COR-L47 (cell line): ENCODE data around the gene PITHD1.
"Not testable (repeated sequence)": the region's sequence is repeated elsewhere in the genome, so short reads cannot be mapped to it uniquely, and the experiment has no call there.

Experiments
- DNase-seq: peaks from one replicate; lab custom pipeline; 2025; lab: John Stamatoyannopoulos, UW

The PITHD1 gene

GRCh38 chr1:23799255-23799569, 21.0 kb downstream of the PITHD1 start:
- no peak for DNase-seq

GRCh38 chr1:23799570-23800399, 21.6 kb downstream of the PITHD1 start:
- no peak for DNase-seq

- peak; percentile 91 for DNase-seq
These were observed 22.5 kb downstream of the PITHD1 start, which contains the start of gene GALE for GRCh38 chr1:23800400-23801337. GALE (minus strand) TSS chr1:23800754; CDS start chr1:23799007, 1,747 bp downstream.

GRCh38 chr1:23801338-23801748, 23.1 kb downstream of the PITHD1 start:
- peak; percentile 18 for DNase-seq

GRCh38 chr1:23801876-23802275, 23.7 kb downstream of the PITHD1 start:
- DNase-seq = no peak

GRCh38 chr1:23802809-23803342, 24.7 kb downstream of the PITHD1 start:
- not testable (repeated sequence) for DNase-seq

GRCh38 chr1:23803674-23804073, 25.5 kb downstream of the PITHD1 start:
- DNase-seq = no peak

GRCh38 chr1:23804183-23804835, 26.1 kb downstream of the PITHD1 start:
- no peak for DNase-seq

GRCh38 chr1:23805025-23805424, 26.8 kb downstream of the PITHD1 start:
- DNase-seq = no peak

- no peak for DNase-seq
These were observed 28.1 kb downstream of the PITHD1 start for GRCh38 chr1:23806280-23806679.

GRCh38 chr1:23807453-23807852, 29.2 kb downstream of the PITHD1 start:
- DNase-seq = no peak

- DNase-seq = peak; percentile 63
These were observed 31.5 kb downstream of the PITHD1 start for GRCh38 chr1:23809751-23810171.

GRCh38 chr1:23810818-23811540, 32.8 kb downstream of the PITHD1 start:
- DNase-seq = no peak

GRCh38 chr1:23814016-23814415, 35.8 kb downstream of the PITHD1 start:
- DNase-seq = no peak

- no peak for DNase-seq
These were observed 38.1 kb downstream of the PITHD1 start for GRCh38 chr1:23816361-23816760.

- DNase-seq = no peak
These were observed 38.7 kb downstream of the PITHD1 start for GRCh38 chr1:23816906-23817305.

- DNase-seq = no peak
These were observed 39.4 kb downstream of the PITHD1 start for GRCh38 chr1:23817633-23818032.

GRCh38 chr1:23823767-23824166, 45.5 kb downstream of the PITHD1 start:
- DNase-seq = no peak

- no peak for DNase-seq
These were observed 46.5 kb downstream of the PITHD1 start for GRCh38 chr1:23824711-23825075.

GRCh38 chr1:23825076-23825761, 47.0 kb downstream of the PITHD1 start, which contains the start of gene HMGCL:
HMGCL (minus strand) TSS chr1:23825429; CDS start chr1:23825415, 14 bp downstream.
- peak; percentile 84 for DNase-seq
